Mesenchymal stem cell (in vitro differentiated cells and primary cell): ENCODE data around the gene ARRB1.
"Not testable (repeated sequence)": the region's sequence is repeated elsewhere in the genome, so short reads cannot be mapped to it uniquely, and the experiment has no call there.

Source experiments
- DNase-seq: peaks from one replicate; pipeline ENCODE4 v3.0.0-alpha.2; 2013
- H2AFZ ChIP-seq: one replicate; pipeline ENCODE4 v1.6.1; 2013; ENCODE audit warnings: low read depth, mild to moderate bottlenecking, control low read depth, inconsistent platforms, low read length, moderate library complexity
- H2AK5ac ChIP-seq: 2 replicates; pipeline ENCODE4 v1.6.1; 2013; ENCODE audit warnings: low read length, moderate library complexity, mild to moderate bottlenecking, inconsistent platforms; ENCODE audit not compliant: severe bottlenecking
- H2BK120ac ChIP-seq: one replicate; pipeline ENCODE4 v1.6.1; 2013; ENCODE audit warnings: low read depth, mild to moderate bottlenecking, inconsistent platforms, low read length, moderate library complexity
- H2BK12ac ChIP-seq, 2 experiments: one replicate each; pipeline ENCODE4 v1.6.1; 2013; ENCODE audit warnings: inconsistent platforms in 2 of 2, low read length in 2 of 2, mild to moderate bottlenecking in 2 of 2, moderate library complexity in 2 of 2, control low read depth in 1 of 2
- H2BK15ac ChIP-seq: one replicate; pipeline ENCODE4 v1.6.1; 2013; ENCODE audit warnings: mild to moderate bottlenecking, low read depth, inconsistent platforms; ENCODE audit not compliant: poor library complexity, severe bottlenecking
- H2BK5ac ChIP-seq: 2 replicates; pipeline ENCODE4 v1.6.1; 2013; ENCODE audit warnings: low read depth, mild to moderate bottlenecking, low read length, control low read depth, inconsistent platforms; ENCODE audit not compliant: poor library complexity, severe bottlenecking
- H3K14ac ChIP-seq, 2 experiments: one replicate each; pipeline ENCODE4 v1.6.1; 2013; ENCODE audit warnings: inconsistent platforms in 2 of 2, low read length in 2 of 2, control low read depth in 1 of 2, mild to moderate bottlenecking in 1 of 2, moderate library complexity in 1 of 2
- H3K18ac ChIP-seq, 2 experiments: one replicate each; pipeline ENCODE4 v1.6.1; 2013; ENCODE audit warnings: inconsistent platforms in 2 of 2, low read length in 2 of 2, control low read depth in 1 of 2, low read depth in 1 of 2, mild to moderate bottlenecking in 1 of 2
- H3K23ac ChIP-seq, 2 experiments: one replicate each; pipeline ENCODE4 v1.6.1; 2013; ENCODE audit warnings: inconsistent platforms in 2 of 2, low read length in 2 of 2, mild to moderate bottlenecking in 2 of 2, moderate library complexity in 2 of 2, control low read depth in 1 of 2
- H3K27ac ChIP-seq: 2 replicates; pipeline ENCODE4 v1.5.1; 2013; ENCODE audit warnings: mild to moderate bottlenecking, moderate library complexity, low read length, control low read depth, inconsistent platforms; ENCODE audit not compliant: poor library complexity, severe bottlenecking
- H3K27me3 ChIP-seq, 2 experiments: 2 replicates each; pipeline versions ENCODE4 v1.6.1 to v1.7.0; 2013; ENCODE audit warnings: low read length in 2 of 2, mild to moderate bottlenecking in 2 of 2, moderate library complexity in 2 of 2, control low read depth in 1 of 2, inconsistent platforms in 1 of 2; ENCODE audit not compliant: control insufficient read depth in 1 of 2, insufficient read depth in 1 of 2
- H3K36me3 ChIP-seq, 2 experiments: 2 replicates each; pipeline versions ENCODE4 v1.6.1 to v1.7.0; 2013; ENCODE audit warnings: low read length in 2 of 2, control low read depth in 1 of 2, inconsistent platforms in 1 of 2, low read depth in 1 of 2, mild to moderate bottlenecking in 1 of 2; ENCODE audit not compliant: insufficient read depth in 2 of 2, control insufficient read depth in 1 of 2
- H3K4ac ChIP-seq, 2 experiments: one replicate each; pipeline ENCODE4 v1.6.1; 2013; ENCODE audit warnings: inconsistent platforms in 2 of 2, low read length in 2 of 2, mild to moderate bottlenecking in 2 of 2, moderate library complexity in 2 of 2, control low read depth in 1 of 2, low read depth in 1 of 2
- H3K4me1 ChIP-seq: 2 replicates; pipeline ENCODE4 v1.6.1; 2013; ENCODE audit warnings: low read depth, low read length, control low read depth; ENCODE audit not compliant: control insufficient read depth, insufficient read depth
- H3K4me2 ChIP-seq: 2 replicates; pipeline ENCODE4 v1.6.1; 2013; ENCODE audit warnings: low read length, mild to moderate bottlenecking, inconsistent platforms; ENCODE audit not compliant: poor library complexity, severe bottlenecking
- H3K4me3 ChIP-seq, 2 experiments: 2 replicates each; pipeline versions ENCODE4 v1.5.1 to v1.7.0; 2013; ENCODE audit warnings: low read length in 2 of 2, mild to moderate bottlenecking in 2 of 2, control low read depth in 1 of 2, low read depth in 1 of 2; ENCODE audit not compliant: insufficient read depth in 1 of 2
- H3K79me1 ChIP-seq: replicated peaks from 2 replicates; pipeline ENCODE4 v1.6.1; 2013; ENCODE audit warnings: mild to moderate bottlenecking, control low read depth, low read length, inconsistent platforms; ENCODE audit not compliant: poor library complexity, severe bottlenecking
- H3K9ac ChIP-seq: 2 replicates; pipeline ENCODE4 v1.7.0; 2013; ENCODE audit warnings: mild to moderate bottlenecking, low read length, moderate library complexity
- H3K9me3 ChIP-seq: 2 replicates; pipeline ENCODE4 v1.7.0; 2013; ENCODE audit warnings: mild to moderate bottlenecking, low read length; ENCODE audit not compliant: control insufficient read depth
- H4K8ac ChIP-seq: one replicate; pipeline ENCODE4 v1.6.1; 2013; ENCODE audit warnings: inconsistent platforms, mild to moderate bottlenecking, low read length, moderate library complexity
- H4K91ac ChIP-seq: one replicate; pipeline ENCODE4 v1.6.1; 2013; ENCODE audit warnings: mild to moderate bottlenecking, low read length, inconsistent platforms
- WGBS: methylation state at CpG from one replicate; pipeline ENCODE4 v1.1.7; 2013; ENCODE audit warnings: mixed read lengths; 5-methylcytosine and 5-hydroxymethylcytosine counted together

The ARRB1 gene

GRCh38 chr11:75369560-75370255 is 18.2 kb upstream of the ARRB1 start:
- no peak overlapping the region for H3K27ac ChIP-seq

GRCh38 chr11:75366826-75367225 is 15.4 kb upstream of the ARRB1 start:
- not testable (repeated sequence) for H3K36me3 ChIP-seq, H3K4me2 ChIP-seq, H2BK5ac ChIP-seq, H3K79me1 ChIP-seq, H2AK5ac ChIP-seq, H3K14ac ChIP-seq, H3K4ac ChIP-seq, H3K9ac ChIP-seq, H2BK120ac ChIP-seq, H2BK15ac ChIP-seq, H3K27me3 ChIP-seq, H3K23ac ChIP-seq, H3K4me3 ChIP-seq, H4K91ac ChIP-seq, H3K4me1 ChIP-seq, H4K8ac ChIP-seq, DNase-seq, H3K27ac ChIP-seq
- 97% methylated on average over 3 of the region's 5 CpGs for WGBS
- peak overlapping the region in 1 of 2 experiments; percentile 24 for H3K18ac ChIP-seq
- H2BK12ac ChIP-seq: peak overlapping the region; percentile 11 to 52
- H3K9me3 ChIP-seq: peaks cover 11% of the 10 kb centered on the region
- H2AFZ ChIP-seq: peak overlapping the region; percentile 14

More at GRCh38 chr11:75369560-75370255, 18.2 kb upstream of the ARRB1 start:
- no peaks in the 10 kb centered on the region for H3K36me3 ChIP-seq
- H2AK5ac ChIP-seq: no peak overlapping the region
- H3K9ac ChIP-seq: no peak overlapping the region
- H3K27me3 ChIP-seq: no peaks in the 10 kb centered on the region
- no peaks in the 10 kb centered on the region for H3K79me1 ChIP-seq
- 94% methylated on average over 5 of the region's 6 CpGs for WGBS
- no peak for DNase-seq
- H4K8ac ChIP-seq: peak overlapping the region; percentile 69
- H2BK15ac ChIP-seq: no peak overlapping the region
- H4K91ac ChIP-seq: peak overlapping the region; percentile 39
- H3K9me3 ChIP-seq: peaks cover 11% of the 10 kb centered on the region
- no peak overlapping the region for H2BK5ac ChIP-seq
- H2AFZ ChIP-seq: no peak overlapping the region
- H3K23ac ChIP-seq: no peak overlapping the region
- no peak overlapping the region for H3K14ac ChIP-seq
- H3K4me1 ChIP-seq: no peaks in the 10 kb centered on the region
- H2BK12ac ChIP-seq: no peak overlapping the region
- no peak overlapping the region for H3K4ac ChIP-seq
- H3K4me3 ChIP-seq: no peak overlapping the region
- H3K18ac ChIP-seq: peak overlapping the region in 1 of 2 experiments; percentile 21
- no peak overlapping the region for H3K4me2 ChIP-seq
- no peak overlapping the region for H2BK120ac ChIP-seq

GRCh38 chr11:75365711-75366181 is 14.3 kb upstream of the ARRB1 start:
- Histone ChIP-seq H3K27me3 (peaks cover 0 to 3% of the 10 kb centered on the region in 2 experiments), H3K4me3 (no peak overlapping the region), H3K9ac (peak overlapping the region; percentile 71), H3K4me2 (no peak overlapping the region), H2BK5ac (no peak overlapping the region), H2BK15ac (no peak overlapping the region), H3K14ac (no peak overlapping the region), H3K18ac (no peak overlapping the region), H2AK5ac (no peak overlapping the region), H3K27ac (no peak overlapping the region), H2BK12ac (no peak overlapping the region), H3K79me1 (no peaks in the 10 kb centered on the region), H3K4me1 (no peaks in the 10 kb centered on the region), H4K91ac (no peak overlapping the region), H4K8ac (no peak overlapping the region), H2BK120ac (no peak overlapping the region), H2AFZ (no peak overlapping the region), H3K23ac (no peak overlapping the region), H3K4ac (no peak overlapping the region), H3K36me3 (no peaks in the 10 kb centered on the region), H3K9me3 (peaks cover 11% of the 10 kb centered on the region)
- WGBS: 0% methylated on average over 1 of the region's 2 CpGs
- DNase-seq: peak; percentile 92

GRCh38 chr11:75362285-75362684 is 10.8 kb upstream of the ARRB1 start:
- DNase-seq, H3K9me3 ChIP-seq, H2BK12ac ChIP-seq, H2BK5ac ChIP-seq, H2BK120ac ChIP-seq, H3K4me3 ChIP-seq, H2BK15ac ChIP-seq, H3K27ac ChIP-seq, H3K18ac ChIP-seq, H4K91ac ChIP-seq, H3K27me3 ChIP-seq, H3K4ac ChIP-seq, H4K8ac ChIP-seq, H3K23ac ChIP-seq, H2AFZ ChIP-seq, H3K79me1 ChIP-seq, H3K9ac ChIP-seq, H3K36me3 ChIP-seq, H3K4me1 ChIP-seq, H2AK5ac ChIP-seq, H3K14ac ChIP-seq, H3K4me2 ChIP-seq: not testable (repeated sequence)
- 89% methylated on average over 3 of the region's 4 CpGs for WGBS
